T-helper 1 cell (primary cell): ENCODE data around the gene CTNNA1.

Experiments
- DNase-seq, 5 donors: peaks; one replicate each; pipeline ENCODE4 v3.0.0-alpha.2; 2012 to 2020

CTNNA1 gene

DNA sequence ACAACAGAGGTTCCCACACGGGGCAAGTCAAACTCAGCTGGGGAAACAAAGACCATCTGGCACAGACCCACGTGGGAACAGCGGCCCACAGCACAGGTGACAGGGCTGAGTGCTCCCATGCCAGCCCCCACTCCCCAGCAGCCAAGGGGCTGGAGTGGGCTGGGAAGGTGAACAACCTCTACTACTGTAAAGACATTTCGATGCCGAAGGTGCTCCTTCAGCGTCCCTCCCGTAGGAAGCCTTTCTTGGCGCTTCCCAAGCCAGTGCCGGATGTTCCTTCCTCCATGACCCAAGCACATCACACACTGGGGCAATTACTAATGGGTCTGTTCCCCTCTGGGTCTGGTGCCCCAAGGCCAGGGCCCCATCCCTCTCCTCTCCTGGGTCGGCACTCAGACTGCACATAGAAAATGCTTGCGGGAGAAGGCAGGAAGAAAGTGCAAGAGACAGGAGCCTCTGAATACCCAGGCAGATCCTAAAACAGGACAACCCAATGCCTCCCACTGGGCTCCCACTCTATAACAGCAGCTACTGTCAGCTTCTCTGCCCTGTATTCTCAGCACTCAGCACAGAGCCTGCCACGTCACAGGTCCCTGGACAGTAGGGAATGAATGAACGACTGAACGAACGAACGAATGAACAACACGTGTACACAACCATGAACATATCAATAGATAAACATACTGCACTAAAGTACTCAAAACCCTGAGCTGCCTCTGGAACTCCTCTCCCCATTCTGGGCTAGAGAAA, 198.9 kb downstream of the CTNNA1 start:
- DNase-seq: no peak

- DNase-seq: no peak
These were observed 199.7 kb downstream of the CTNNA1 start for GRCh38 chr5:138952962-138953361.

GRCh38 chr5:138953387-138954256, 200.4 kb downstream of the CTNNA1 start:
- DNase-seq: peak in 1 of 5 donors; percentile 12

DNA sequence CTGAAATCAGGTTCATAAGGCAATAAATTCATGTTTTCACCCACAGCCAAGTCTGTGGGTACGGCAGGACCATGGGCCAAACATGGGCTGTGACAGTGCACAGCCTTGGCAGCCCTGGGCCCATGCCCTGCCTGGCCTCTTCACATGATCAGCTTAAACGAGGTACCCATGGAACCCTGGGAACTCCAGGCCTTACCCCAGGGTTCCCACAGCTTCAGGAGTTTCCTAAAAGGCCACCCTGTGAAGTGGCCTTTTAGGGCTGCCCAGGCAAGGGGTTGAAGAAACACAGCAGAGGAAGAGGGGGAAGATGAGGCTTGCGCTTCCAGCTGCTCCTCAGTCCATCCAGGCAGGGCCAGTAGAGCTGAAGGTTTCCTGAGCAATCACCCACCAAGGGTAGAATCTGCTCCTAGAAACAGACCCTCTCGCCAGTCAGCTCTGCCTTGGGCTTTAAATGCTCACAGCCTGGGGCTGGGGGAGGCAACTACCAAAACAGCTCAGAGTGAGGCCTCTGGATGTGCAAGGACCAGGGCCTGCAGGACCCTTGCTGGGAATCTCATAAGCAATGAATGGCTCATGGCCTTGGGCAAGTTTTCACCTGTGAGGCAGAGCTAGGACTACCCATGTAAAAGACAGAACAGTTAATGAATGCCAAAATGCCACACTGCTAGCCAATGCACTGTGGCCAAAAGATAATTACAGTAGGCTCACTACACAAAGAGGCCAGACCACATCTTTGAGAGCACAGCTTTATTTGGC, 201.2 kb downstream of the CTNNA1 start:
- DNase-seq: no peak

DNA sequence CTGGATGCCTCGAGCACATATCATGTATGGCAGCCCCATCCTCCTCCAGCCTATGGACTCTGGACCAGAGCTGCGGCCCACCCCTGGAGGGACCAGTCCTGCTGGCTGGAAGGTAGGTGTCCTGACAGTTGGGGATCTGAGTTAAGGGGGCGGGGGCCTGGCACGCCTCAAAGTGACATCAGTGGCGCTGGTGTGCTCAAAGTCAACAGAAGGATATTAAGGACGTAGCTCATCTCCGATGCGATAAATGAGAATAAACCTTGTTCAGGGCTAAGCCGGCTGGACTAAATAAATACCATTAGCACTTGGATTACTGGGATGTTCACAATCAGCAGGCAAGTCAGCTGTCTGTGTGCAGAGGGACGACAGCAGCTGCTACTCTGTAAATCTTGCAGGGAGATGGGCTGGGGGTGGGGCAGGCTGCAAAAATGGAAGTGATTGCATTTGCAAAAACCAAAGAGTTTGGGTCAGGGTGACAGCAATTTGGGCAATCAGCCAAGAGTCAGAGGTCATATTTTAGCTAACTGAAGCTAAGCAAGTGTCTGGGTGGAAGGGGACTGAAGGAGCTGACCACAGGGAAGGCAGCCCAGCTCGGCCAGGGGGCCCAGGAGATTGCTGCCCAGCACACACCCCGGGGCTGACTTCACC, 201.9 kb downstream of the CTNNA1 start:
- DNase-seq: no peak

GRCh38 chr5:138955671-138956295, 202.6 kb downstream of the CTNNA1 start:
- no peak for DNase-seq

DNA sequence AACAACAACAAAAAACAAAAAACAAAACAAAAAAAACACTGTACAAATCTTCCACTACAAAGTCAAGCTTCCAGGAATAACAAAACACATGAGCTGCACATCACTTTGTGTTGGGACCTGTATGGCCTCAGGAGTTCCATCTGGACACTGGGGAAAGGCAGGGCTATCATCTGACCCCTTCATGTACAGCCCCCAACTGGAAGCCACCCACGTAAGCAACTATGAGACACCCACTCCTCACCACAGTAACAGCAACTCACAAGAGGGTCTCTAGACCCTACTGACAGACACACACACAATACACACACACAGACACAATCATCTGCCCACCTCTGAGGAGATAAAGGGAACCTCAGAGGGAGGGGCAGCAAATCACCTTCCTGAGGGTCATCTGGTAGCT, 203.6 kb downstream of the CTNNA1 start:
- no peak for DNase-seq

GRCh38 chr5:138960145-138960692, 207.0 kb downstream of the CTNNA1 start:
- no peak for DNase-seq

- DNase-seq: no peak
These were observed 208.0 kb downstream of the CTNNA1 start for GRCh38 chr5:138961221-138961620.

- no peak for DNase-seq
These were observed 208.5 kb downstream of the CTNNA1 start for GRCh38 chr5:138961729-138962128.

- no peak for DNase-seq
These were observed 209.6 kb downstream of the CTNNA1 start for GRCh38 chr5:138962614-138963370.

DNA sequence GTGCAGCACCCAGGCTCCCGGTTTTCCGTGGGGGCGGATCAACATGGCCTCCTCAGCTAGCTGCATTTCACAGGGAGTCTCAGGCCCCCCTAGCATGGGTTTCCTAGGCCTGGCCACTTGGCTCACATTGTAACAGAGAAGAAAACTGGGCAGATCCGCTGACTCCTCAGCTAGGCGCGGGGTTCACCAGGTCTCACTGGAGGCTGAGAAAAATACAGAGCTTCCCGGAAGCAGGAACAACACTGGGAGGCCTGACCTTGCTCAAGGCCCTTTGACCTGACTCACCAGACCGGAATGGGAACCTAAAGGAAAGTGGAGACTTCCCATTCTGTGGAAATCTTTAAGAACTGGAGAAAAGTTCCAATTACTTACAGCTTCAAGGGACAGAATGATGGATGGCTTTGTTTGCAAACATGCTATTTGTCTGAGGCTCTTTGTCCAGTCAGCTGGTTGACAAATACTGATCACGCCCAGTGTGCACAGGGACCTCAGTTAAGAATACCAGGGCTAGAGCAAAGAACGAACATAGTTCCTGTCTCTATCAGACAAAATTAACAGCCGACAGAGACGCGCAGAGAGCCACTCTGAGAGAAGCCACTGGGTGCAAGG, 210.6 kb downstream of the CTNNA1 start:
- no peak for DNase-seq

- DNase-seq: no peak
These were observed 211.5 kb downstream of the CTNNA1 start for GRCh38 chr5:138964647-138965201.

DNA sequence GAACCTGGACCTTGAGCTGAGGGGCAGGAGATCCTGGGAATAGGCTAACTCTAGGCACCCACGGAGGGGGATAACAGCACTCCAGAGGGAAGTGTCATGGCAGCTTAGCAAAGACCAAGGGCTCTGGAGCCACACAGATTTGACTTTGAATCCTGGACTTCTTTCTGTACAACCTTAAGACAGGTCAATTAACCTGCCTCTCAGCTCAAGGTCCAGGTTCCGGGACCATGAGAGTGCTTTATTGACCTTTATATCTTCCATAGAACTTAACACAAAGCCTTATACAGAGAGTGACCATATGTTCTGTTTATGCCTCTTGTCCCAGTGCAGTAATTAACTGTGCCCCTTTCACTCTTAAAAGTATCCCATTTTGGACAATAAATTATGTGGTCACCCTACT, 212.4 kb downstream of the CTNNA1 start:
- DNase-seq: no peak

DNA sequence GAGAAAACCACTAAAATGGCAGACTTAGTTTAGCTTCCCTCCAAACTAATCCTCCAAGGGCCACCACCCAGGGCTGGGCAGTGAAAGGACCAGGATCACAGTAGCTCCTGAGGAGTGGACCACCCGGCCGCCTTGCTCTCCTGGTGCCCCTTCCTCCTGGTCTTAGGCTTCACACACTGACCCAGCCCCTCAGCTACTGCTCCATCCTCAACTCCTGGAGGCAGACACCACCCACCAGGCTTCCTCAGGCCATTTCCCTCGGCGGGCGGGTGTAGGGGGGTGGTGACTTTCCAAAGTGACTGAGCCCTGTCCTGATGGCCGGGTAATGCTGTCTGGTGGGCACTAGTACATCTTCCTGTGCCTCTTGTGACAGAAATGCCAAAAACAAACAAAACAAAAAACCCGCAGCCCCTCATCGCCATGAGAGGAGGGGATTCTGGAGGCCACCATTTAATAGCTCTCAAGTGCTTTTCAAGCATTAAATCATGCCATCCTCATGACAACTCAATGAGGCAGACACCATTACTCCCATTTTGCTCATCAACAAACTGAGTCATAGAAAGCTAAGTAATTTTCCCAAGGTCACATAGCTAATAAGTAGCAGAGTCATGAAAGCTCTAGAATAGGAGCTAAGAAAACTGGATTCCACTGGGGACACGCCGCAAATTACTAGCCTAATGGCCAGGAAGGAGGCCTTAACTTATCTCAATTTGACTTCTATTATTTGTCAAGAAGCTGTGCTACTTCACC, 213.2 kb downstream of the CTNNA1 start:
- no peak for DNase-seq

- DNase-seq: no peak
These were observed 214.7 kb downstream of the CTNNA1 start for GRCh38 chr5:138967791-138968448.

GRCh38 chr5:138968601-138969000, 215.4 kb downstream of the CTNNA1 start:
- DNase-seq: no peak

DNA sequence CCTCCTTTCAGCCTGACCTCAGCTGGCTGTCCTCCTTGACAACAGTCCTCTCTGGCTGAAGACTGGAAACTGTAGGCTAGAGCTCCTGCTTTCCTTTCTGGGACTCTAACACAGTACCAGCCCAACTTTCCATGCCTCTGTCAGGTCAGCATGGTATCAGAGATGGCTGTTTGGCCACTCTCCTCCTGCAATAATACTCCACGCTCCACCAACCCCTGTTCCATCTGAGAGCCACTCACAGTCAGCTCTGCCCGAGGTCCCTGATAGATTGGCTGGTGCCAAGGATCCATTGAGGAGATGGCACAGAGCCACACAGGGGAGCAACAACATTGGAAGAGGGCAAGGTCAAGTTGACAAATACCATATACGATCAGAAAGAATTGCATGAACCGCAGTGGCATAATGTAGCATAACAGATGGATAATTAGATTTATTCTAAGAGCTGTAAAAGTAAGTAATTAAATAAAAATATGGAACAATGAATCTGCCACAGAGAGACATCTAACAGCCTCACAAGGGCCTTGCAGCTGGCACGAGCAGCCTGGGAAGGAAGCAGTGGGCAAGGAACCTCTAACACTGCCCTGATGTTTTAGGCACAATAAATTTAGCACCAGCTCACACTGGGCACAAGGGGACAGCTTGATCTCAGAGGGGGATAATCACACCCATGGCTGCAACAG, 216.2 kb downstream of the CTNNA1 start:
- DNase-seq: no peak
